Activated CD4-positive, alpha-beta T cell treated with anti-CD3 and anti-CD28 coated beads, Interleukin-2, amount 10 ng/mL, durations not matched to agents 7 days and 5 days (primary cell): ENCODE data around the gene OPN3. TPM values are rescaled to one million over a fixed set of nuclear protein-coding genes. Genes with fewer than 3 reads are reported as not detected.
A peak's percentile ranks its signal among the peaks of the same experiment; 100 is the strongest.

Experiments
- CTCF ChIA-PET: fragments of 350-600 bp; sonication (Branson Sonifier 250); formaldehyde crosslinking; loops from one replicate; lab custom pipeline; 2021; ENCODE audit warnings: antibody characterized with exemption; lab: Charles Lee
- POLR2A ChIA-PET: fragments of 350-600 bp; sonication (Branson Sonifier 250); formaldehyde crosslinking; loops from one replicate; lab custom pipeline; 2021; ENCODE audit warnings: antibody characterized with exemption; lab: Charles Lee
- DNase-seq: peaks from one replicate; pipeline ENCODE4 v3.0.0-alpha.2; 2020
- H3K27ac Mint-ChIP-seq: one replicate; pipeline ENCODE4 v1.8.0; 2021; ENCODE audit warnings: mild to moderate bottlenecking, moderate library complexity, mixed read lengths
- H3K27me3 Mint-ChIP-seq: one replicate; pipeline ENCODE4 v1.8.0; 2021; ENCODE audit warnings: mixed read lengths
- H3K36me3 Mint-ChIP-seq: one replicate; pipeline ENCODE4 v1.8.0; 2021; ENCODE audit warnings: low read depth, mixed read lengths
- H3K4me1 Mint-ChIP-seq: one replicate; pipeline ENCODE4 v1.8.0; 2021; ENCODE audit warnings: mixed read lengths
- H3K4me3 Mint-ChIP-seq: one replicate; pipeline ENCODE4 v1.8.0; 2021; ENCODE audit warnings: mild to moderate bottlenecking, moderate library complexity, mixed read lengths
- H3K9me3 Mint-ChIP-seq: one replicate; pipeline ENCODE4 v1.8.0; 2021; ENCODE audit warnings: mixed read lengths
- total RNA-seq, 2 experiments: library from RNA; stranded (reverse); gene quantifications; one replicate each; pipeline ENCODE4 v1.2.3, GENCODE V29; 2021

The OPN3 gene
- total RNA-seq, 2 experiments from 2014 or later: 17.2 to 18.1 TPM

DNA sequence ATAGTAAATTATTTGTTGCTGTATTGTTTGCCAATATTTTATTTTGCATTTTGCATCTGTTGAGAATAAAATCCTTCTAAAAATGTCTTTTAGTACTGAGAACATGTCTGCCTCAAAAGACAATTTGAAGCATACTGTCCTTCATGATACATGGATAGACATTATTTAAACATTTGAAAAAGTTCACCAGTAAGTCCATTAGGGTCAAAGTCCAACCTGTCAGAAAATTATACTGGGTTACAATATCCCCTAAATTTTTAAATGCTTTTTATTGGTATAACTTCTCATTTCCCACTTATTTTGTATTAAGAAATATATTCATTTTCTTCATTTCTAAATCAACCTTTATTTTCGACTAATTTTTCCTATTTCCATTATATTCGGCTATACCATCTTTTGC lies 9.3 kb downstream of the OPN3 start:
- DNase-seq: no peak
- no peak overlapping the region for H3K4me3 Mint-ChIP-seq
- H3K4me1 Mint-ChIP-seq: peaks cover 36% of the 10 kb centered on the region
- ChIA-PET POLR2A (no interaction called here), CTCF (no interaction called here)
- no peaks in the 10 kb centered on the region for H3K27me3 Mint-ChIP-seq
- peaks cover 28% of the 10 kb centered on the region for H3K36me3 Mint-ChIP-seq
- no peaks in the 10 kb centered on the region for H3K9me3 Mint-ChIP-seq
- no peak overlapping the region for H3K27ac Mint-ChIP-seq

DNA sequence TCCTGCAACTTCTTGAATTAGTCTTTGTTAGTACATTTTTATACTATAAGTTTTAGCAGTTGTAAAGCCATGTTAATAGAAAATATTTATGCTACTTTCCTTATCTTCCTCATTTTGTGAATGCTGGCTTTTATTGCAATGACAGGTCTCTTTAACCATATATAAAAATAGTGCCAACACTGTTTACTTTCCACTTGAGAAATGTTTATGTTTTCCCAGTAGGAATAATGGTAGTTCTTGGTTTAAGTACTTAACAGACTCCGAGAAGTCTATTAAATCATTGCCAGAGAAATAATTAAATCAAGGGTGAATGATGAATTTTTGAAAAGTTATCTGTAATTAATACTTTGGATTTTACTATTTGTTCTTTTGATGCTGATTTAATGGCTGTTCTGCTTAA lies 9.7 kb downstream of the OPN3 start:
- peaks cover 25% of the 10 kb centered on the region for H3K36me3 Mint-ChIP-seq
- CTCF ChIA-PET: no interaction called here
- H3K27me3 Mint-ChIP-seq: no peaks in the 10 kb centered on the region
- H3K4me1 Mint-ChIP-seq: peaks cover 33% of the 10 kb centered on the region
- DNase-seq: no peak
- H3K4me3 Mint-ChIP-seq: no peak overlapping the region
- no peaks in the 10 kb centered on the region for H3K9me3 Mint-ChIP-seq
- no peak overlapping the region for H3K27ac Mint-ChIP-seq
- POLR2A ChIA-PET: no interaction called here

- peaks cover 20% of the 10 kb centered on the region for H3K36me3 Mint-ChIP-seq
- DNase-seq: no peak
- H3K4me1 Mint-ChIP-seq: peaks cover 29% of the 10 kb centered on the region
- no peak overlapping the region for H3K4me3 Mint-ChIP-seq
- H3K27ac Mint-ChIP-seq: no peak overlapping the region
- ChIA-PET POLR2A (no interaction called here), CTCF (no interaction called here)
- H3K27me3 Mint-ChIP-seq: no peaks in the 10 kb centered on the region
- no peaks in the 10 kb centered on the region for H3K9me3 Mint-ChIP-seq
Measured at GRCh38 chr1:241630005-241630404, 10.2 kb downstream of the OPN3 start.

DNA sequence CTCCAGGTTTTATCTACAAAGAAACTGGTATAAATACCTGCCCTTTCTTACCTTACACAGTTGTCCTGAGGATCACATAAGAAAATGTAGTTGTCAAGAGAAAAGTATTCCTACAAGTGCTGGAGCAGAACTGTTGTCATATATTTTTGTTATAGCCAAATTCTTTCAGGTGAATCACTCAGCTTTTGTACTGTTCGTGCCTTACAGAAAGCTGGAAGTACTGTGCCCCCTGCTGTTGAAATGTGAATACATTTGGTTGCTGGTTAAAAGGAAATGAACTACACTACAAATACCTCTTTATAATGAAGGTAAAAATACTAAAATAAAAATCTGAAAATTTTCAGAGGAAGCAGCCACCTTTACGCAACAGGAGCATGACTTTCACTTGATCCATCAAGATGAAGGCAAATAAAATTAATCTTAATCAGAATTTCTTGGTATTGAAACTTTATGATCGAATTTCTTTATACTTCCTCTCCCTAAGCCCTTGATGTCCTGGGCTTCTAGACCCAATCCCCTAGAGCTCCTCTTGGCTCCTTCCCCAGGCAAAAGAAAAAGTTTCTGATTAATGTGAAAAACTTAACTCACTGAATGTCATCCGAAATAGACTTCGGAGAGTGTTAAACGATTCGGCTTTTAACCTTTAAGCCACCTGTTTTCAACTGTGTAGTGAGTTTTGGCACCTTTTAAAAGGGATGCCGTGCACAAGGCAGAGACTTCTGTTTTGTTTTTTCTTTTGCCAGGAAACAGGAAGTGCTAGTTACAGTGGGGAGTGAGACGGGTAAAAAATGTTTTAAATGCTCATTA lies 12.5 kb downstream of the OPN3 start:
- POLR2A ChIA-PET: no interaction called here
- peak; percentile 74 for DNase-seq
- Mint-ChIP-seq H3K27me3 (no peaks in the 10 kb centered on the region), H3K27ac (peak overlapping the region; percentile 94), H3K36me3 (peaks cover 10% of the 10 kb centered on the region), H3K9me3 (no peaks in the 10 kb centered on the region), H3K4me3 (peak overlapping the region; percentile 65), H3K4me1 (peaks cover 23% of the 10 kb centered on the region)
- CTCF ChIA-PET: interaction anchor here (0.5 to 1.7 kb wide), 7 partner anchors 9 to 1837 kb away, joined by 3 to 4 read pairs (median 3); no protein-coding TSS in a partner anchor

GRCh38 chr1:241624935-241625334 lies 15.2 kb downstream of the OPN3 start:
- Mint-ChIP-seq H3K27ac (no peak overlapping the region), H3K36me3 (no peaks in the 10 kb centered on the region), H3K4me3 (no peak overlapping the region), H3K4me1 (peaks cover 15% of the 10 kb centered on the region), H3K9me3 (no peaks in the 10 kb centered on the region), H3K27me3 (no peaks in the 10 kb centered on the region)
- no peak for DNase-seq
- POLR2A ChIA-PET: no interaction called here
- CTCF ChIA-PET: no interaction called here

DNA sequence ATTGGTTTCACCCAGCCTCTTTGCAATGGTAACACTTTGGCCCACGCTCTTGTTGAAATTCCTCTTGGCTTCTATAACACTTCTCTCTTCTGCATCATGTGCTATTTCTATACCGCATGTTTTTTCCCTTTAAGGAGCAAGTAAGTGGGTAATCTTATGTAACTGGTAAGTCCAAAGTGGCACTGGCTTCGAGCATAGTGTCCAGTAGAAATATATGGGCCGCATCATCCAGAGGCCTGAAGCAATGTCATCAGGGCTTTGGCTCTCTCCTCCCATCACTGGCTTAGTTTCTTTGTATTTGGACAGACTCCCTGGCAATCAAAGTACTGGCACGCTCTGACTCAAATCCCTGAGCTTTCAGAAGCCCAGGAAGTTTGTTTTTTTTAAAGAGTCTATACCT lies 17.5 kb downstream of the OPN3 start:
- Mint-ChIP-seq H3K36me3 (peaks cover 4% of the 10 kb centered on the region), H3K4me1 (peaks cover 6% of the 10 kb centered on the region), H3K4me3 (no peak overlapping the region), H3K9me3 (no peaks in the 10 kb centered on the region), H3K27me3 (no peaks in the 10 kb centered on the region), H3K27ac (no peak overlapping the region)
- DNase-seq: no peak
- CTCF ChIA-PET: interaction anchor here (1.5 kb wide), 1 partner anchor 10 kb away, joined by 3 read pairs; no protein-coding TSS in a partner anchor
- POLR2A ChIA-PET: no interaction called here

GRCh38 chr1:241617426-241617825 lies 22.7 kb downstream of the OPN3 start:
- H3K27me3 Mint-ChIP-seq: no peaks in the 10 kb centered on the region
- no peak overlapping the region for H3K27ac Mint-ChIP-seq
- H3K9me3 Mint-ChIP-seq: no peaks in the 10 kb centered on the region
- ChIA-PET POLR2A (no interaction called here), CTCF (interaction anchor here (1.2 to 1.5 kb wide), 3 partner anchors 9 to 18 kb away, joined by 3 to 5 read pairs (median 4); no protein-coding TSS in a partner anchor)
- no peak overlapping the region for H3K4me3 Mint-ChIP-seq
- peaks cover 4% of the 10 kb centered on the region for H3K36me3 Mint-ChIP-seq
- no peak for DNase-seq
- peaks cover 3% of the 10 kb centered on the region for H3K4me1 Mint-ChIP-seq

DNA sequence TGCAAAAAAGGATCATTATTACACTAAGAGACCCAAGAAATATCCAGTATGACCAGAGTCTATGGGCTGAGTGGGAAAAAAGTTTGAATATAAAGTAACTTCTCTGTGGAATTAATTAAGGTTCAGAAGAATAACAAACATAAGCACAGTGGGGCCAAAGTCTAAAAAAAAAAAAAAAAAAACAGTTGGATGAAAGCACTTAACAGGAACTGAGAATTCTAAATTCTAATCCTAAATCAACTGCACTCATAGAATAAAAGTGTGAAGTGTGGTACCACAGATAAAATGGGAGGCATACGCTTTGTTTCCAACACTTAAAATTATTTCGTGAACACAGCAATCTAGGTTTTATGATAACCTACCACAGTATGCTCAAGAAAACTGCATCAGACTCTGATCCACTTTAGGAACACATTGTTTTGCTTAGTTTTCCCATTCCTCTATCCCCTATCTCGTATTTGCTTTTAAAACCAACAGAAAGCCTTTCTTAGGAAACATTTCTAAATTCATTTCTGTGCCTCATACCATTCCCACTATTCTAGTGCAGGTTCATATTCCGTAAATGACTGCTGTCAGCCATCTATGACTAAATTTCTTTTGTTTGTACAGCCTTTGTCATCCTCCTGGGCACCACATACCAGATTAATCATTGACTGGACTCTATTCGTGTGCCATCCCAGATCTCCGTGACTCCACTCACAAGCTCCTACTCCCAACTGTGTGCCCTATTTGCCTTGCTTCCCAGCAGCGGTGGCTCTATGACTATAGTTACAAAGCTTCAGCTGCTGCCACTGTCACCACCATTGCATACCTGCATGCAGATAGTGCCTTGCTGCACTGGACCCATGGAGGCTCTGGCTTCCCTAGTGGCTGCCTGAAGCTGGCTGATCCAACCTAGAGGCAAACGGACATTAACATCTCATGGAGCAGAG lies 24.9 kb downstream of the OPN3 start:
- ChIA-PET CTCF (no interaction called here), POLR2A (no interaction called here)
- no peak overlapping the region for H3K27ac Mint-ChIP-seq
- H3K36me3 Mint-ChIP-seq: peaks cover 4% of the 10 kb centered on the region
- H3K4me1 Mint-ChIP-seq: peaks cover 3% of the 10 kb centered on the region
- H3K9me3 Mint-ChIP-seq: no peaks in the 10 kb centered on the region
- no peaks in the 10 kb centered on the region for H3K27me3 Mint-ChIP-seq
- no peak overlapping the region for H3K4me3 Mint-ChIP-seq
- no peak for DNase-seq

DNA sequence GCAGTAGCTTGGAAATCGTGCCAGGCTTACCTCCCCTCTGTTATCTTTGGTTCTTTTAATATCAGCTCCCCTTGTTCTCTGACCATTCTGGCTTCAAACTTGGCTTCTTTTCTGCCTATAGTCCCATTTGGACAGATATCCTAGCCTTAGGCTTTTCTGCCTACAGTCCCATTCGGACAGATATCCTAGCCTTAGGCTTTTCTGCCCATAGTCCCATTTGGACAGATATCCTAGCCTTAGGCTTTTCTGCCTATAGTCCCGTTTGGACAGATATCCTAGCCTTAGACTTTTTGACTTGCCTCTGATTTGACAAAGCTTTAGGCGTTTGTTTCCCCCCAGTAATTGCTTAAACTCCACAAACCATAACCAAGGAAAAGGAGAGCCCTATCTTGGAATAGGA lies 25.6 kb downstream of the OPN3 start:
- Mint-ChIP-seq H3K4me3 (no peak overlapping the region), H3K36me3 (peaks cover 3% of the 10 kb centered on the region), H3K27me3 (no peaks in the 10 kb centered on the region), H3K9me3 (no peaks in the 10 kb centered on the region), H3K27ac (no peak overlapping the region), H3K4me1 (peaks cover 3% of the 10 kb centered on the region)
- CTCF ChIA-PET: no interaction called here
- POLR2A ChIA-PET: no interaction called here
- no peak for DNase-seq

- H3K27me3 Mint-ChIP-seq: no peaks in the 10 kb centered on the region
- ChIA-PET CTCF (no interaction called here), POLR2A (no interaction called here)
- no peak overlapping the region for H3K4me3 Mint-ChIP-seq
- no peak for DNase-seq
- peaks cover 3% of the 10 kb centered on the region for H3K4me1 Mint-ChIP-seq
- peaks cover 2% of the 10 kb centered on the region for H3K36me3 Mint-ChIP-seq
- no peak overlapping the region for H3K27ac Mint-ChIP-seq
- no peaks in the 10 kb centered on the region for H3K9me3 Mint-ChIP-seq
Measured at GRCh38 chr1:241614144-241614543, 26.0 kb downstream of the OPN3 start.

GRCh38 chr1:241612533-241613477 lies 27.4 kb downstream of the OPN3 start:
- ChIA-PET CTCF (interaction anchor here (1.0 kb wide), 1 partner anchor 15 kb away, joined by 3 read pairs; no protein-coding TSS in a partner anchor), POLR2A (no interaction called here)
- no peaks in the 10 kb centered on the region for H3K9me3 Mint-ChIP-seq
- H3K4me3 Mint-ChIP-seq: no peak overlapping the region
- no peaks in the 10 kb centered on the region for H3K27me3 Mint-ChIP-seq
- H3K27ac Mint-ChIP-seq: no peak overlapping the region
- peaks cover 3% of the 10 kb centered on the region for H3K4me1 Mint-ChIP-seq
- H3K36me3 Mint-ChIP-seq: no peaks in the 10 kb centered on the region
- DNase-seq: no peak

GRCh38 chr1:241611736-241612135 lies 28.4 kb downstream of the OPN3 start:
- peaks cover 3% of the 10 kb centered on the region for H3K4me1 Mint-ChIP-seq
- H3K4me3 Mint-ChIP-seq: no peak overlapping the region
- H3K27ac Mint-ChIP-seq: no peak overlapping the region
- no peaks in the 10 kb centered on the region for H3K9me3 Mint-ChIP-seq
- no peaks in the 10 kb centered on the region for H3K27me3 Mint-ChIP-seq
- ChIA-PET CTCF (interaction anchor here (0.8 to 2.2 kb wide), 5 partner anchors 9 to 79 kb away, joined by 3 to 6 read pairs (median 4); partner anchors contain the start of gene KMO), POLR2A (no interaction called here)
- no peaks in the 10 kb centered on the region for H3K36me3 Mint-ChIP-seq
- no peak for DNase-seq
